IMR-90 (cell line): ENCODE data around the gene MLYCD. TPM values are rescaled to one million over a fixed set of nuclear protein-coding genes. Genes with fewer than 3 reads are reported as not detected.

Source experiments
- ATAC-seq: fragments of 200-7000 bp; cut with Tn5 transposase; 2 replicates; pipeline ENCODE4 v1.9.1; 2020; ENCODE audit warnings: low read depth, mild to moderate bottlenecking, moderate library complexity
- BruUV-seq: library from RNA; stranded (reverse); fragments of 400-500 nt; replicated peaks from 2 replicates; lab custom pipeline; 2021; lab: Mats Ljungman, UMichigan
- CTCF ChIA-PET: fragments of 300-600 bp; formaldehyde crosslinking; extraction: SDS; loops from one replicate; lab custom pipeline; 2021; ENCODE audit warnings: antibody characterized with exemption; lab: Yijun Ruan, JAX
- POLR2A ChIA-PET: fragments of 300-600 bp; sonication (Branson Sonifier 250); formaldehyde crosslinking; loops from one replicate; lab custom pipeline; 2022; ENCODE audit warnings: antibody characterized with exemption; ENCODE audit not compliant: unreplicated experiment; lab: Charles Lee
- DNase-seq: peaks from one replicate; pipeline ENCODE4 v3.0.0; 2013
- H2AFZ ChIP-seq: replicated peaks from 2 replicates; pipeline ENCODE3; 2013; ENCODE audit warnings: low read length, mild to moderate bottlenecking; ENCODE audit not compliant: poor library complexity
- H2AK5ac ChIP-seq: 2 replicates; pipeline ENCODE4 v1.6.1; 2013; ENCODE audit warnings: low read depth, low read length, inconsistent platforms
- H2AK9ac ChIP-seq: replicated peaks from 2 replicates; pipeline ENCODE3; 2013; ENCODE audit warnings: mild to moderate bottlenecking, low read depth, low read length, moderate library complexity; ENCODE audit not compliant: poor library complexity
- H2BK120ac ChIP-seq: 2 replicates; pipeline ENCODE4 v1.6.1; 2013; ENCODE audit warnings: low read depth, low read length, inconsistent platforms
- H2BK15ac ChIP-seq: 3 replicates; pipeline ENCODE4 v1.6.1; 2013; ENCODE audit warnings: low read depth, low read length, inconsistent platforms
- H2BK20ac ChIP-seq: 2 replicates; pipeline ENCODE4 v1.6.1; 2013; ENCODE audit warnings: low read depth, mild to moderate bottlenecking, inconsistent platforms, low read length, moderate library complexity
- H2BK5ac ChIP-seq: 2 replicates; pipeline ENCODE4 v1.6.1; 2013; ENCODE audit warnings: mild to moderate bottlenecking, low read depth, low read length, inconsistent platforms; ENCODE audit not compliant: poor library complexity, severe bottlenecking
- H3K14ac ChIP-seq: replicated peaks from 2 replicates; pipeline ENCODE4 v1.6.1; 2013; ENCODE audit warnings: low read depth, low read length, inconsistent platforms
- H3K18ac ChIP-seq: 2 replicates; pipeline ENCODE4 v1.6.1; 2013; ENCODE audit warnings: low read depth, low read length, control low read depth
- H3K23ac ChIP-seq: 2 replicates; pipeline ENCODE4 v1.6.1; 2013; ENCODE audit warnings: low read depth, low read length, inconsistent platforms
- H3K27ac ChIP-seq: 2 replicates; pipeline ENCODE4 v1.5.1; 2013; ENCODE audit warnings: mild to moderate bottlenecking, control low read depth, low read length; ENCODE audit not compliant: insufficient read depth
- H3K27me3 ChIP-seq: 2 replicates; pipeline ENCODE4 v1.6.1; 2013; ENCODE audit warnings: low read length; ENCODE audit not compliant: control insufficient read depth, insufficient read depth
- H3K36me3 ChIP-seq: 2 replicates; pipeline ENCODE4 v1.6.1; 2013; ENCODE audit warnings: low read length, mixed read lengths; ENCODE audit not compliant: control insufficient read depth, insufficient read depth
- H3K4ac ChIP-seq: 2 replicates; pipeline ENCODE4 v1.6.1; 2013; ENCODE audit warnings: low read depth, low read length, inconsistent platforms
- H3K4me1 ChIP-seq: 2 replicates; pipeline ENCODE4 v1.6.1; 2013; ENCODE audit warnings: low read length, mixed read lengths; ENCODE audit not compliant: control insufficient read depth, insufficient read depth
- H3K4me2 ChIP-seq: 2 replicates; pipeline ENCODE4 v1.6.1; 2013; ENCODE audit warnings: low read depth, mild to moderate bottlenecking, control low read depth, low read length, moderate library complexity
- H3K4me3 ChIP-seq: 2 replicates; pipeline ENCODE4 v1.5.1; 2013; ENCODE audit warnings: low read depth, mild to moderate bottlenecking, control low read depth, low read length, moderate library complexity; ENCODE audit not compliant: insufficient read depth
- H3K56ac ChIP-seq: 2 replicates; pipeline ENCODE4 v1.6.1; 2013; ENCODE audit warnings: low read length, inconsistent platforms; ENCODE audit not compliant: insufficient read depth; ENCODE audit errors: extremely low read depth
- H3K79me1 ChIP-seq, 2 experiments: 2 replicates each; pipeline ENCODE4 v1.6.1; 2013; ENCODE audit warnings: low read length in 2 of 2, inconsistent platforms in 1 of 2, low read depth in 1 of 2
- H3K9ac ChIP-seq: 2 replicates; pipeline ENCODE4 v1.6.1; 2013; ENCODE audit warnings: low read depth, low read length, control low read depth
- H3K9me1 ChIP-seq: 2 replicates; pipeline ENCODE4 v1.6.1; 2013; ENCODE audit warnings: low read length, inconsistent platforms; ENCODE audit not compliant: insufficient read depth
- H3K9me3 ChIP-seq: 2 replicates; pipeline ENCODE4 v1.6.1; 2013; ENCODE audit warnings: low read length; ENCODE audit not compliant: control insufficient read depth, insufficient read depth
- H4K20me1 ChIP-seq: 2 replicates; pipeline ENCODE4 v1.6.1; 2013; ENCODE audit warnings: low read length, inconsistent platforms; ENCODE audit not compliant: insufficient read depth
- H4K5ac ChIP-seq: 2 replicates; pipeline ENCODE4 v1.6.1; 2013; ENCODE audit warnings: mild to moderate bottlenecking, low read depth, low read length, control low read depth
- H4K8ac ChIP-seq, 2 experiments: 2 replicates each; pipeline ENCODE4 v1.6.1; 2013; ENCODE audit warnings: low read depth in 2 of 2, low read length in 2 of 2, control low read depth in 1 of 2, inconsistent platforms in 1 of 2
- H4K91ac ChIP-seq: 2 replicates; pipeline ENCODE4 v1.6.1; 2013; ENCODE audit warnings: low read depth, low read length, inconsistent platforms; ENCODE audit not compliant: insufficient read depth
- BHLHE40 ChIP-seq: fragments of 150-350 bp; IDR thresholded peaks from 2 replicates; pipeline ENCODE4 v1.6.1; 2016; ENCODE audit warnings: mild to moderate bottlenecking, low read depth, low read length
- WGBS, 2 experiments: methylation state at CpG; one replicate each; pipeline versions ENCODE4 v1.1.5 to v1.1.7; 2013; ENCODE audit warnings: missing lambda C conversion rate in 2 of 2; ENCODE audit not compliant: insufficient read length in 1 of 2; ENCODE audit errors: extremely low coverage in 2 of 2; 5-methylcytosine and 5-hydroxymethylcytosine counted together
- dilution Hi-C: fragments of 300-500 bp; cut with HindIII; formaldehyde crosslinking; loops from one replicate; pipeline ENCODE4 v1.14.3; 2018; ENCODE audit warnings: low sequenced_read_pairs; ENCODE audit not compliant: unreplicated experiment
- in situ Hi-C: fragments of 300-500 bp; cut with MboI; formaldehyde crosslinking; loops from 3 replicates; pipeline ENCODE4 v1.14.3; 2019; ENCODE audit warnings: low sequenced_read_pairs, inconsistent platforms, mixed read lengths
- intact Hi-C: fragments of 100-400 bp; cut with micrococcal nuclease; formaldehyde crosslinking; loops from 2 replicates; pipeline ENCODE4 v1.10.0; 2022
- polyA plus RNA-seq, 3 experiments: library from polyadenylated mRNA; depleted of rRNA; stranded (reverse); fragments of >200 nt; gene quantifications; 2 replicates each; pipeline ENCODE4 v1.2.3, GENCODE V29; 2012; ENCODE audit warnings: low replicate concordance in 1 of 3
- total RNA-seq: library from RNA; depleted of rRNA; stranded (reverse); fragments of >200 nt; gene quantifications from 2 replicates; pipeline ENCODE4 v1.2.3, GENCODE V29; 2012

MLYCD gene
- total and polyA plus RNA-seq, 2 of the 4 experiments (the other 2 are of a cell fraction): 1.9 to 2.7 TPM

GRCh38 chr16:83923581-83924365 lies 24.9 kb downstream of the MLYCD start:
- no peak overlapping the region for H3K4me2 ChIP-seq
- no peak overlapping the region for H2AK5ac ChIP-seq
- no TSS peak for BruUV-seq
- no peak for TF ChIP-seq BHLHE40
- ChIA-PET POLR2A (no interaction called here), CTCF (no interaction called here)
- no peak overlapping the region for H3K18ac ChIP-seq
- in situ Hi-C loops: no loop called here
- H3K14ac ChIP-seq: no peak overlapping the region
- H3K36me3 ChIP-seq: peaks cover 14% of the 10 kb centered on the region
- H2BK15ac ChIP-seq: no peak overlapping the region
- ATAC-seq (no peak), DNase-seq (no peak)
- H2AK9ac ChIP-seq: no peak overlapping the region
- no peaks in the 10 kb centered on the region for H3K9me3 ChIP-seq
- H3K4ac ChIP-seq: no peak overlapping the region
- no peak overlapping the region for H4K8ac ChIP-seq
- peaks cover 9% of the 10 kb centered on the region; the same call in 1 of the 2 replicates for H3K9me1 ChIP-seq
- H3K27me3 ChIP-seq: no peaks in the 10 kb centered on the region
- no peak overlapping the region for H3K23ac ChIP-seq
- 0 out of 2 replicates have a peak, but pooled peaks cover 7% of the 10 kb centered on the region for H4K20me1 ChIP-seq
- no peak overlapping the region for H4K5ac ChIP-seq
- intact Hi-C loops: no loop called here
- WGBS, 2 experiments: 88% methylated on average over 14 of the region's 31 CpGs; no CpG with 5 or more reads in 1 of the 2 experiments
- no peak overlapping the region for H3K9ac ChIP-seq
- no peak overlapping the region for H2AFZ ChIP-seq
- H3K56ac ChIP-seq: no peak overlapping the region
- dilution Hi-C loops: no loop called here
- H2BK5ac ChIP-seq: no peak overlapping the region
- no peaks in the 10 kb centered on the region for H3K79me1 ChIP-seq
- no peak overlapping the region for H4K91ac ChIP-seq
- no peak overlapping the region for H3K27ac ChIP-seq
- no peak overlapping the region for H3K4me3 ChIP-seq
- no peak overlapping the region for H2BK20ac ChIP-seq
- H3K4me1 ChIP-seq: peaks cover 5% of the 10 kb centered on the region
- H2BK120ac ChIP-seq: no peak overlapping the region
